ENCODE data around the gene SLC3A2. TPM values are rescaled to one million over a fixed set of nuclear protein-coding genes. Genes with fewer than 3 reads are reported as not detected.

SLC3A2 gene
- total RNA-seq, 1 experiment from 2014 or later: 290 TPM

DNA sequence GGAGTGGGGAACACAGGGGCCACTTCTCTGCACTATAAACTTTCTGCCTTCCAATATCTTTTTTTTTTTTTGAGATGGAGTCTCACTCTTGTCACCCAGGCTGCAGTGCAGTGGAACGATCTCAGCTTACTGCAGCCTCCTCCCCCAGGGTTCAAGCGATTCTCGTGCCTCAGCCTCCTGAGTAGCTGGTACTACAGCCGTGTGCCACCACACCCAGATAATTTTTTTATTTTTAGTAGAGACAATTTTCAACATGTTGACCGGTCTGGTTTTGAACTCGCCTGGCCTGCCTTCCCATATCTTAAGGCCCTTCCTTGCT lies 1.7 kb downstream of the SLC3A2 start:
- peak overlapping the region; percentile 41 for H3K4me2 ChIP-seq (ENCODE audit: insufficient read depth, insufficient read length, low read length)
- Mint-ChIP-seq H3K36me3 (ENCODE audit: insufficient read depth in 1 of 3, low read depth in 3 of 3) (peaks cover 69 to 87% (median 85%) of the 10 kb centered on the region in 3 experiments), H3K27me3 (ENCODE audit: low read depth) (peaks cover 5% of the 10 kb centered on the region), H3K4me1 (peaks cover 43 to 55% of the 10 kb centered on the region in 2 experiments), H3K9me3 (peaks cover 2 to 3% of the 10 kb centered on the region in 2 experiments; a peak in 3 of 5 replicates), H3K4me3 (peak overlapping the region; percentile 99 to 100), H3K27ac (peak overlapping the region; percentile 100)
- H3K79me1 ChIP-seq (ENCODE audit: insufficient read depth, low read depth, low read length, poor library complexity, severe bottlenecking): no peaks in the 10 kb centered on the region
- WGBS (ENCODE audit: extremely low coverage, insufficient read length, low lambda C conversion rate): no CpG with 5 or more reads among the region's 6 CpGs
- no peak overlapping the region for H3K23ac ChIP-seq (ENCODE audit: insufficient read length, low read depth, low read length)
- no peak overlapping the region for H2BK5ac ChIP-seq (ENCODE audit: insufficient read length, low read length)
- DNase-seq: no peak
- H4K8ac ChIP-seq (replicated peaks; ENCODE audit: insufficient read length, low read depth, low read length): no peak overlapping the region
- H3K18ac ChIP-seq (ENCODE audit: insufficient read length, low read depth, low read length): no peak overlapping the region
- H4K5ac ChIP-seq (ENCODE audit: insufficient read length, low read depth, low read length): no peak overlapping the region
- H3K14ac ChIP-seq (ENCODE audit: insufficient read depth, low read length): no peak overlapping the region
- H2AK5ac ChIP-seq (ENCODE audit: insufficient read length, low read length): no peak overlapping the region
- H4K20me1 ChIP-seq (ENCODE audit: control insufficient read depth, insufficient read depth, insufficient read length): no peaks in the 10 kb centered on the region
- H2BK20ac ChIP-seq (ENCODE audit: low read depth, low read length, poor library complexity, severe bottlenecking): no peak overlapping the region
- no peaks in the 10 kb centered on the region; the same call in 1 of the 2 replicates for H3K4me1 ChIP-seq (ENCODE audit: insufficient read depth, low read length)
- H3K27me3 ChIP-seq (ENCODE audit: insufficient read depth, low read length): no peaks in the 10 kb centered on the region
- H2BK120ac ChIP-seq (ENCODE audit: low read depth, low read length, poor library complexity, severe bottlenecking): peak overlapping the region; percentile 16
- peaks cover 4% of the 10 kb centered on the region; the same call in 1 of the 2 replicates for H3K79me2 ChIP-seq (ENCODE audit: insufficient read depth, low read length)
- H2BK12ac ChIP-seq (ENCODE audit: insufficient read length, low read depth, low read length): no peak overlapping the region
- peak overlapping the region; percentile 22 for H3K27ac ChIP-seq (ENCODE audit: insufficient read length, low read depth, low read length)
- no peak overlapping the region for H2BK15ac ChIP-seq (ENCODE audit: low read depth, low read length)
- no peak overlapping the region for H3K56ac ChIP-seq (ENCODE audit: insufficient read length, low read depth, low read length)
- TF ChIP-seq, protein P1, sequence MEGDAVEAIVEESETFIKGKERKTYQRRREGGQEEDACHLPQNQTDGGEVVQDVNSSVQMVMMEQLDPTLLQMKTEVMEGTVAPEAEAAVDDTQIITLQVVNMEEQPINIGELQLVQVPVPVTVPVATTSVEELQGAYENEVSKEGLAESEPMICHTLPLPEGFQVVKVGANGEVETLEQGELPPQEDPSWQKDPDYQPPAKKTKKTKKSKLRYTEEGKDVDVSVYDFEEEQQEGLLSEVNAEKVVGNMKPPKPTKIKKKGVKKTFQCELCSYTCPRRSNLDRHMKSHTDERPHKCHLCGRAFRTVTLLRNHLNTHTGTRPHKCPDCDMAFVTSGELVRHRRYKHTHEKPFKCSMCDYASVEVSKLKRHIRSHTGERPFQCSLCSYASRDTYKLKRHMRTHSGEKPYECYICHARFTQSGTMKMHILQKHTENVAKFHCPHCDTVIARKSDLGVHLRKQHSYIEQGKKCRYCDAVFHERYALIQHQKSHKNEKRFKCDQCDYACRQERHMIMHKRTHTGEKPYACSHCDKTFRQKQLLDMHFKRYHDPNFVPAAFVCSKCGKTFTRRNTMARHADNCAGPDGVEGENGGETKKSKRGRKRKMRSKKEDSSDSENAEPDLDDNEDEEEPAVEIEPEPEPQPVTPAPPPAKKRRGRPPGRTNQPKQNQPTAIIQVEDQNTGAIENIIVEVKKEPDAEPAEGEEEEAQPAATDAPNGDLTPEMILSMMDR (conservative IDR thresholded peaks at IDR 0.05): no peak
- no peaks in the 10 kb centered on the region for H3K9me3 ChIP-seq (ENCODE audit: control insufficient read depth, low read depth, low read length)
- no peak overlapping the region for H4K91ac ChIP-seq (ENCODE audit: insufficient read length, low read depth, low read length)
- peak overlapping the region; percentile 5 for H3K9ac ChIP-seq (ENCODE audit: extremely low read depth, insufficient read length, low read length)
- peaks cover 15% of the 10 kb centered on the region for H3K23me2 ChIP-seq (ENCODE audit: insufficient read length, low read depth, low read length, poor library complexity, severe bottlenecking)
- no peak overlapping the region for H3T11ph ChIP-seq (ENCODE audit: low read length)
- H3K4ac ChIP-seq (ENCODE audit: low read depth, low read length): no peak overlapping the region; the same call in 1 of the 2 replicates
- no peak overlapping the region for H2AFZ ChIP-seq (ENCODE audit: low read length)

All from H9 (cell line).